ENCODE results near the gene ABCD2. TPM values are rescaled to one million over a fixed set of nuclear protein-coding genes. Genes with fewer than 3 reads are reported as not detected.
A peak's percentile ranks its signal among the peaks of the same experiment; 100 is the strongest.

Gene ABCD2
- total RNA-seq (2012; rRNA removed) (not detected in 2 replicates), polyA plus RNA-seq (2012; rRNA removed) (not detected in 2 replicates), Bru-seq, nascent RNA (not detected), BruChase-seq, experiment 1, labeled RNA remaining after a 6-hour chase (percentile 1 among the genes with signal in this experiment), BruChase-seq, experiment 2, labeled RNA remaining after a 2-hour chase (not detected)
- not detected in 2 replicates for polyA plus RNA-seq (2012; cell fraction: cytosol; rRNA removed)
- not detected in 2 replicates for polyA plus RNA-seq (2012; cell fraction: nucleus; rRNA removed; ENCODE audit: low replicate concordance)
- long read RNA-seq = 0 reads

DNA sequence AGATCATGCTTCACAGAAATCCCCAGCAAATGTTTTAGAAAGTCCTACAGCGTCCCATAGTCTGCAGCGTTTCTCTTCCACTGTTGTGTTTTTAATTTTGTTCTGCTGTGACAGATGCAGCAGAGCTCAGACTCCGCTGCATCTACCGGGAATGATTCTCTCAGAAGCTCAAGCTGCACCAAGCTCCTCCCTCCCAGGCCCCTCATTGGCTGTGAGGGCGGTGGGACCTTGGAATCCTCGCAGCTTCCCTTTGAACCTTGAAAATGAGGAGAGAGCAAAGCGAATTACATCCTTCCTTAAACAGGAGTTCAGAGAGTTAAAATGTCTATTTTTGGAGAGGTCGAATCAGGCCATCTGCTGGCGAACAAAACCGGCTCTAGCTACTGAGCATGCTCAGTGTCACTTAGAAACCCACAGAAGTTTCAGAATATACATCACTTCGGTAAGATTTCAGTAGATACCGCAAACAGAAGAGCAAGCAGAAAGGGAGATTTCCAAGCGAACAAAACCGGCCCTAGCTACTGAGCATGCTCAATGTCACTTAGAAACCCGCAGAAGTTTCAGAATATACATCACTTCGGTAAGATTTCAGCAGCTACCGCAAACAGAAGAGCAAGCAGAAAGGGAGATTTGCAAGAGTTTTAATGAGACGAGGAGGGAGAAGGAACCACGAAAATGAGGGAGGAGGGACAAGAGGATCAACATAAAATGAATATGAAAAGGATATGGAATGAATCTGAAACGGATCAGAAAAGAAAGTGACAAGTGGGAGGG lies at the start of gene ABCD2:
Gene ABCD2 (minus strand): TSS at position 144 of the 774 bp plus-strand sequence. CDS start 188 bp downstream, outside the sequence.
- Histone ChIP-seq H2AK5ac (ENCODE audit: low read depth, low read length) (no peak within 1 kb of the TSS), H3K4me1 (ENCODE audit: control insufficient read depth, insufficient read depth, low read length) (no peaks in the 10 kb centered on the region), H3K9ac (ENCODE audit: low read depth, low read length) (no peak within 1 kb of the TSS), H3K27ac (ENCODE audit: insufficient read depth, low read length) (no peak within 1 kb of the TSS), H3K27me3 (ENCODE audit: control insufficient read depth, insufficient read depth, low read length) (no peaks in the 10 kb centered on the region), H3K36me3 (ENCODE audit: control insufficient read depth, insufficient read depth, low read length) (no peaks in the 10 kb centered on the region), H2AFZ (replicated peaks; ENCODE audit: low read length, poor library complexity) (peak within 1 kb of the TSS; percentile 80), H4K91ac (ENCODE audit: insufficient read depth, low read depth, low read length) (no peak within 1 kb of the TSS), H3K9me1 (ENCODE audit: insufficient read depth, low read length) (no peaks in the 10 kb centered on the region), H3K9me3 (ENCODE audit: control insufficient read depth, insufficient read depth, low read length) (no peaks in the 10 kb centered on the region), H3K14ac (replicated peaks; ENCODE audit: low read depth, low read length) (no peak within 1 kb of the TSS), H2BK20ac (ENCODE audit: low read depth, low read length) (no peak within 1 kb of the TSS), H3K18ac (ENCODE audit: low read depth, low read length) (no peak within 1 kb of the TSS), H3K79me1 (ENCODE audit: low read depth in 1 of 2, low read length in 2 of 2) (no peaks in the 10 kb centered on the region), H2BK5ac (ENCODE audit: low read depth, low read length, poor library complexity, severe bottlenecking) (no peak within 1 kb of the TSS), H3K23ac (ENCODE audit: low read depth, low read length) (no peak within 1 kb of the TSS), H2BK15ac (ENCODE audit: low read depth, low read length) (no peak within 1 kb of the TSS), H4K20me1 (ENCODE audit: insufficient read depth, low read length) (no peaks in the 10 kb centered on the region), H2BK120ac (ENCODE audit: low read depth, low read length) (no peak within 1 kb of the TSS), H3K56ac (ENCODE audit: extremely low read depth, insufficient read depth, low read length) (no peak within 1 kb of the TSS), H3K4ac (ENCODE audit: low read depth, low read length) (no peak within 1 kb of the TSS), H4K5ac (ENCODE audit: low read depth, low read length) (no peak within 1 kb of the TSS), H4K8ac (ENCODE audit: low read depth in 2 of 2, low read length in 2 of 2) (no peak within 1 kb of the TSS), H3K4me3 (ENCODE audit: insufficient read depth, low read depth, low read length) (peak within 1 kb of the TSS; percentile 45), H3K4me2 (ENCODE audit: low read depth, low read length) (peak within 1 kb of the TSS; percentile 69), H2AK9ac (replicated peaks; ENCODE audit: low read depth, low read length, poor library complexity) (no peak within 1 kb of the TSS)
- WGBS, 2 experiments (ENCODE audit: extremely low coverage in 2 of 2, insufficient read length in 1 of 2) = no CpG with 5 or more reads among the region's 20 CpGs
- dilution Hi-C loops (cut with HindIII; ENCODE audit: low sequenced_read_pairs, unreplicated experiment) (no loop called here), intact Hi-C loops (cut with micrococcal nuclease) (loop anchor here (10.0 kb wide), 1 partner anchor 295 kb away; no protein-coding TSS in a partner anchor), in situ Hi-C loops (cut with MboI; ENCODE audit: low sequenced_read_pairs) (loop anchor here (25.0 kb wide), 1 partner anchor 308 kb away; no protein-coding TSS in a partner anchor)
- POLR2A ChIA-PET (ENCODE audit: unreplicated experiment) = no interaction called here
- BruUV-seq (replicated peaks) = no TSS peak
- TF ChIP-seq MAZ (IDR thresholded peaks at IDR 0.05; ENCODE audit: borderline replicate concordance, low read depth, low read length) (no peak), CHD1 (IDR thresholded peaks at IDR 0.05; ENCODE audit: low read depth, low read length) (no peak), BHLHE40 (IDR thresholded peaks at IDR 0.05; ENCODE audit: low read depth, low read length) (no peak), RAD21 (IDR thresholded peaks at IDR 0.05; ENCODE audit: low read length) (no peak), RFX5 (IDR thresholded peaks at IDR 0.05; ENCODE audit: low read depth, low read length) (no peak), CEBPB (IDR thresholded peaks at IDR 0.05; ENCODE audit: low read depth, low read length) (no peak), RCOR1 (IDR thresholded peaks at IDR 0.05; ENCODE audit: insufficient replicate concordance, low read length) (no peak), MXI1 (IDR thresholded peaks at IDR 0.05; ENCODE audit: borderline replicate concordance, low read depth, low read length) (no peak), FOS (IDR thresholded peaks at IDR 0.05; ENCODE audit: low read depth, low read length) (no peak), SMC3 (IDR thresholded peaks at IDR 0.05; ENCODE audit: low read depth, low read length) (no peak), ELK1 (IDR thresholded peaks at IDR 0.05; ENCODE audit: borderline replicate concordance, low read depth, low read length) (no peak), POLR2A (IDR thresholded peaks at IDR 0.05; ENCODE audit: low read depth, low read length) (no peak)
- TF ChIP-seq, protein P1, sequence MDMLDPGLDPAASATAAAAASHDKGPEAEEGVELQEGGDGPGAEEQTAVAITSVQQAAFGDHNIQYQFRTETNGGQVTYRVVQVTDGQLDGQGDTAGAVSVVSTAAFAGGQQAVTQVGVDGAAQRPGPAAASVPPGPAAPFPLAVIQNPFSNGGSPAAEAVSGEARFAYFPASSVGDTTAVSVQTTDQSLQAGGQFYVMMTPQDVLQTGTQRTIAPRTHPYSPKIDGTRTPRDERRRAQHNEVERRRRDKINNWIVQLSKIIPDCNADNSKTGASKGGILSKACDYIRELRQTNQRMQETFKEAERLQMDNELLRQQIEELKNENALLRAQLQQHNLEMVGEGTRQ (IDR thresholded peaks at IDR 0.05; ENCODE audit: low read depth, low read length) = no peak
- CTCF ChIA-PET = no interaction called here
- DNase-seq = peak; percentile 58
- peak; percentile 97 for ATAC-seq (ENCODE audit: low read depth)
